Measurements from ENCODE around the gene SLC35A5. TPM values are rescaled to one million over a fixed set of nuclear protein-coding genes. Genes with fewer than 3 reads are reported as not detected.

The SLC35A5 gene
- total and polyA plus RNA-seq, 2 experiments from 2014 or later, result 48.6 to 53.0 TPM

GRCh38 chr3:112610121-112610520 lies 48.3 kb downstream of the SLC35A5 start:
- no peaks in the 10 kb centered on the region for H3K27me3 ChIP-seq (replicated peaks; ENCODE audit: insufficient read depth)
- H3K79me2 ChIP-seq (ENCODE audit: insufficient read depth), result peaks cover 73% of the 10 kb centered on the region
- DNase-seq, result peak; percentile 94
- H3K9me2 ChIP-seq (ENCODE audit: insufficient read depth), result no peaks in the 10 kb centered on the region
- peak overlapping the region; percentile 97 for H3K27ac ChIP-seq
- peaks cover 91% of the 10 kb centered on the region for H3K36me3 ChIP-seq (ENCODE audit: low read depth)
- no peaks in the 10 kb centered on the region for H3K9me3 ChIP-seq (ENCODE audit: low read depth)
- peak overlapping the region; percentile 65 for H3K9ac ChIP-seq
- no peak overlapping the region for H2AFZ ChIP-seq
- no peak for TF ChIP-seq EZH2 (IDR thresholded peaks at IDR 0.05; ENCODE audit: insufficient read depth, poor library complexity, severe bottlenecking)
- no peak for TF ChIP-seq EZH2phosphoT487 (IDR thresholded peaks at IDR 0.05; ENCODE audit: insufficient read depth, low read depth)
- H3K4me3 ChIP-seq, result no peak overlapping the region
- H4K20me1 ChIP-seq (ENCODE audit: insufficient read depth), result no peaks in the 10 kb centered on the region
- H3F3A ChIP-seq (ENCODE audit: insufficient read depth), result peaks cover 96% of the 10 kb centered on the region
- in situ Hi-C loops (cut with MboI), result no loop called here
- peaks cover 25% of the 10 kb centered on the region for H3K4me1 ChIP-seq (ENCODE audit: insufficient read depth)
- 15 to 21% methylated on average over 3 of the region's 3 CpGs for WGBS, 2 experiments (ENCODE audit: low coverage in 1 of 2, low lambda C conversion rate in 2 of 2, missing lambda C conversion rate in 2 of 2)
- no peak overlapping the region for H3K4me2 ChIP-seq (ENCODE audit: unreplicated experiment)

- Histone ChIP-seq H3K36me3 (ENCODE audit: low read depth) (peaks cover 94% of the 10 kb centered on the region), H3K27ac (peak overlapping the region; percentile 97), H4K20me1 (ENCODE audit: insufficient read depth) (no peaks in the 10 kb centered on the region), H3K9ac (peak overlapping the region; percentile 2; the same call in 1 of the 2 replicates), H3K79me2 (ENCODE audit: insufficient read depth) (peaks cover 90% of the 10 kb centered on the region), H2AFZ (no peak overlapping the region), H3K4me3 (no peak overlapping the region), H3F3A (ENCODE audit: insufficient read depth) (peaks cover 97% of the 10 kb centered on the region), H3K9me2 (ENCODE audit: insufficient read depth) (no peaks in the 10 kb centered on the region), H3K27me3 (replicated peaks; ENCODE audit: insufficient read depth) (no peaks in the 10 kb centered on the region), H3K9me3 (ENCODE audit: low read depth) (no peaks in the 10 kb centered on the region), H3K4me1 (ENCODE audit: insufficient read depth) (peaks cover 17% of the 10 kb centered on the region), H3K4me2 (ENCODE audit: unreplicated experiment) (no peak overlapping the region)
- TF ChIP-seq EZH2phosphoT487 (IDR thresholded peaks at IDR 0.05; ENCODE audit: insufficient read depth, low read depth) (no peak), EZH2 (IDR thresholded peaks at IDR 0.05; ENCODE audit: insufficient read depth, poor library complexity, severe bottlenecking) (no peak)
- 84 to 94% methylated on average over 5 of the region's 5 CpGs for WGBS, 2 experiments (ENCODE audit: low coverage in 1 of 2, low lambda C conversion rate in 2 of 2, missing lambda C conversion rate in 2 of 2)
- no peak for DNase-seq
- in situ Hi-C loops (cut with MboI), result no loop called here
Observed at GRCh38 chr3:112611752-112612515, 50.1 kb downstream of the SLC35A5 start.

- H3K4me2 ChIP-seq (ENCODE audit: unreplicated experiment), result no peak overlapping the region
- H3K36me3 ChIP-seq (ENCODE audit: low read depth), result peaks cover 92% of the 10 kb centered on the region
- no peak overlapping the region for H2AFZ ChIP-seq
- H3K9me3 ChIP-seq (ENCODE audit: low read depth), result no peaks in the 10 kb centered on the region
- H3F3A ChIP-seq (ENCODE audit: insufficient read depth), result peaks cover 98% of the 10 kb centered on the region
- in situ Hi-C loops (cut with MboI), result no loop called here
- H3K27ac ChIP-seq, result peak overlapping the region; percentile 95
- WGBS, 2 experiments (ENCODE audit: low coverage in 1 of 2, low lambda C conversion rate in 2 of 2, missing lambda C conversion rate in 2 of 2), result 67 to 74% methylated on average over 7 of the region's 7 CpGs
- H4K20me1 ChIP-seq (ENCODE audit: insufficient read depth), result no peaks in the 10 kb centered on the region
- TF ChIP-seq EZH2 (IDR thresholded peaks at IDR 0.05; ENCODE audit: insufficient read depth, poor library complexity, severe bottlenecking), result no peak
- TF ChIP-seq EZH2phosphoT487 (IDR thresholded peaks at IDR 0.05; ENCODE audit: insufficient read depth, low read depth), result no peak
- H3K27me3 ChIP-seq (replicated peaks; ENCODE audit: insufficient read depth), result no peaks in the 10 kb centered on the region
- peaks cover 97% of the 10 kb centered on the region for H3K79me2 ChIP-seq (ENCODE audit: insufficient read depth)
- no peaks in the 10 kb centered on the region for H3K9me2 ChIP-seq (ENCODE audit: insufficient read depth)
- no peak overlapping the region for H3K4me3 ChIP-seq
- H3K4me1 ChIP-seq (ENCODE audit: insufficient read depth), result peaks cover 23% of the 10 kb centered on the region
- H3K9ac ChIP-seq, result peak overlapping the region; percentile 9; the same call in 1 of the 2 replicates
- peak; percentile 64 for DNase-seq
Observed at GRCh38 chr3:112615989-112616731, 54.3 kb downstream of the SLC35A5 start.

- H3K36me3 ChIP-seq (ENCODE audit: low read depth), result peaks cover 96% of the 10 kb centered on the region
- H3F3A ChIP-seq (ENCODE audit: insufficient read depth), result peaks cover 98% of the 10 kb centered on the region
- H3K27me3 ChIP-seq (replicated peaks; ENCODE audit: insufficient read depth), result no peaks in the 10 kb centered on the region
- peaks cover 26% of the 10 kb centered on the region for H3K4me1 ChIP-seq (ENCODE audit: insufficient read depth)
- no peaks in the 10 kb centered on the region; the same call in 1 of the 2 replicates for H4K20me1 ChIP-seq (ENCODE audit: insufficient read depth)
- TF ChIP-seq EZH2phosphoT487 (IDR thresholded peaks at IDR 0.05; ENCODE audit: insufficient read depth, low read depth), result no peak
- no peaks in the 10 kb centered on the region for H3K9me3 ChIP-seq (ENCODE audit: low read depth)
- in situ Hi-C loops (cut with MboI), result no loop called here
- 93 to 98% methylated on average over 2 of the region's 2 CpGs for WGBS, 2 experiments (ENCODE audit: low coverage in 1 of 2, low lambda C conversion rate in 2 of 2, missing lambda C conversion rate in 2 of 2)
- H3K4me3 ChIP-seq, result no peak overlapping the region
- no peak overlapping the region for H2AFZ ChIP-seq
- no peak overlapping the region for H3K4me2 ChIP-seq (ENCODE audit: unreplicated experiment)
- H3K9me2 ChIP-seq (ENCODE audit: insufficient read depth), result no peaks in the 10 kb centered on the region
- peak overlapping the region; percentile 9; the same call in 1 of the 2 replicates for H3K9ac ChIP-seq
- DNase-seq, result no peak
- H3K79me2 ChIP-seq (ENCODE audit: insufficient read depth), result peaks cover 98% of the 10 kb centered on the region
- H3K27ac ChIP-seq, result peak overlapping the region; percentile 95
Observed at GRCh38 chr3:112617285-112617684, 55.4 kb downstream of the SLC35A5 start.
